Hematopoietic multipotent progenitor cell treated with erythropoietin and hydrocortisone succinate and interleukin-3 and kit ligand, for 6 days (in vitro differentiated cells): Measurements from ENCODE around the gene SPAG17.
A peak's percentile ranks its signal among the peaks of the same experiment; 100 is the strongest.

ENCODE experiments used
- DNase-seq: peaks from one replicate; pipeline ENCODE4 v3.0.0-alpha.2; 2015

Gene SPAG17

GRCh38 chr1:118185084-118185832, at the start of gene SPAG17:
SPAG17 (minus strand) TSS chr1:118185228; CDS start chr1:118185157, 71 bp downstream.
- peak; percentile 84 for DNase-seq

GRCh38 chr1:118225471-118225870, 40.4 kb upstream of the SPAG17 start:
- no peak for DNase-seq

GRCh38 chr1:118223426-118223825, 38.4 kb upstream of the SPAG17 start:
- DNase-seq: peak; percentile 9

- DNase-seq: no peak
These were observed 34.4 kb upstream of the SPAG17 start for GRCh38 chr1:118219438-118219837.

GRCh38 chr1:118217141-118217838, 32.3 kb upstream of the SPAG17 start:
- no peak for DNase-seq

GRCh38 chr1:118214866-118215265, 29.8 kb upstream of the SPAG17 start:
- DNase-seq: no peak

GRCh38 chr1:118210723-118211110, 25.7 kb upstream of the SPAG17 start:
- no peak for DNase-seq

GRCh38 chr1:118210051-118210722, 25.2 kb upstream of the SPAG17 start:
- no peak for DNase-seq

- peak; percentile 4 for DNase-seq
These were observed 24.6 kb upstream of the SPAG17 start for GRCh38 chr1:118209648-118210047.

GRCh38 chr1:118206966-118207365, 21.9 kb upstream of the SPAG17 start:
- no peak for DNase-seq

- no peak for DNase-seq
These were observed 19.6 kb upstream of the SPAG17 start for GRCh38 chr1:118204648-118205047.

- DNase-seq: no peak
These were observed 19.1 kb upstream of the SPAG17 start for GRCh38 chr1:118204105-118204504.

GRCh38 chr1:118202076-118202608, 17.1 kb upstream of the SPAG17 start:
- DNase-seq: no peak

GRCh38 chr1:118201524-118201923, 16.5 kb upstream of the SPAG17 start:
- no peak for DNase-seq

- DNase-seq: no peak
These were observed 15.8 kb upstream of the SPAG17 start for GRCh38 chr1:118200836-118201235.

GRCh38 chr1:118190561-118190960, 5.5 kb upstream of the SPAG17 start:
- DNase-seq: no peak

- no peak for DNase-seq
These were observed 4.5 kb upstream of the SPAG17 start for GRCh38 chr1:118189564-118189963.

GRCh38 chr1:118188411-118188810, 3.4 kb upstream of the SPAG17 start:
- DNase-seq: no peak

- DNase-seq: no peak
These were observed 998 bp upstream of the SPAG17 start for GRCh38 chr1:118186026-118186425.

GRCh38 chr1:118184739-118185083, 317 bp downstream of the SPAG17 start:
- DNase-seq: no peak

- DNase-seq: no peak
These were observed 1.4 kb downstream of the SPAG17 start for GRCh38 chr1:118183586-118183985.

GRCh38 chr1:118177998-118178397, 7.0 kb downstream of the SPAG17 start:
- no peak for DNase-seq

- no peak for DNase-seq
These were observed 16.0 kb downstream of the SPAG17 start for GRCh38 chr1:118169016-118169415.

- no peak for DNase-seq
These were observed 24.2 kb downstream of the SPAG17 start for GRCh38 chr1:118160806-118161205.
